T-cell (primary cell): ENCODE measurements around the gene VEGFA. TPM values are rescaled to one million over a fixed set of nuclear protein-coding genes. Genes with fewer than 3 reads are reported as not detected.

Source experiments
- ATAC-seq, 4 experiments: fragments of 200-7000 bp in 3 of 4; fragments of 150-1000 bp in 1 of 4; cut with Tn5 transposase; replicated peaks in 1 of 4; 1 replicate in 3 of 4; 2 replicates in 1 of 4; pipeline ENCODE4 v1.10.0; 2021; ENCODE audit warnings: moderate library complexity in 3 of 4, mild to moderate bottlenecking in 2 of 4, moderate number of reproducible peaks in 1 of 4
- CTCF ChIA-PET, 2 donors: fragments of 300-600 bp; sonication (Branson Sonifier 250); formaldehyde crosslinking; loops; one replicate each; lab custom pipeline; 2022; ENCODE audit warnings: antibody characterized with exemption in 2 of 2; lab: Charles Lee
- POLR2A ChIA-PET, 2 donors: fragments of 300-600 bp; sonication (Branson Sonifier 250); formaldehyde crosslinking; loops; one replicate each; lab custom pipeline; 2022; ENCODE audit warnings: antibody characterized with exemption in 2 of 2; lab: Charles Lee
- DNase-seq, 35 experiments: peaks; one replicate each; pipeline versions ENCODE4 v3.0.0 to v3.0.0-alpha.2; 2013 to 2023
- H3K27ac ChIP-seq: one replicate; pipeline ENCODE4 v1.5.1; 2013; ENCODE audit warnings: low read length
- H3K27me3 ChIP-seq, 2 experiments: replicated peaks in 1 of 2; 1 replicate in 1 of 2; 2 replicates in 1 of 2; pipeline versions ENCODE4 v1.6.1 to v1.7.0; 2013; ENCODE audit warnings: low read length in 1 of 2, mixed read lengths in 1 of 2; ENCODE audit not compliant: control insufficient read depth in 2 of 2, insufficient read depth in 2 of 2; ENCODE audit errors: extremely low read depth in 1 of 2
- H3K36me3 ChIP-seq, 2 donors: 1 replicate in 1 of 2; 2 replicates in 1 of 2; pipeline versions ENCODE4 v1.6.1 to v1.7.0; 2013; ENCODE audit warnings: low read length in 1 of 2; ENCODE audit not compliant: control insufficient read depth in 2 of 2, insufficient read depth in 1 of 2; ENCODE audit errors: extremely low read depth in 1 of 2
- H3K4me1 ChIP-seq, 2 experiments: 1 replicate in 1 of 2; 2 replicates in 1 of 2; pipeline versions ENCODE4 v1.6.1 to v1.7.0; 2013; ENCODE audit warnings: low read length in 2 of 2, mixed read lengths in 1 of 2; ENCODE audit not compliant: insufficient read depth in 2 of 2, control insufficient read depth in 1 of 2; ENCODE audit errors: extremely low read depth in 1 of 2
- H3K4me3 ChIP-seq, 2 donors: 1 replicate in 1 of 2; 2 replicates in 1 of 2; pipeline versions ENCODE4 v1.5.1 to v1.7.0; 2013; ENCODE audit warnings: mild to moderate bottlenecking in 2 of 2, low read length in 1 of 2, moderate library complexity in 1 of 2; ENCODE audit not compliant: control insufficient read depth in 1 of 2; ENCODE audit errors: extremely low read depth in 1 of 2
- H3K9me3 ChIP-seq: 2 replicates; pipeline ENCODE4 v1.7.0; 2013
- H3K27ac Mint-ChIP-seq, 2 donors: one replicate each; pipeline ENCODE4 v1.8.0; 2020 to 2021; ENCODE audit warnings: mild to moderate bottlenecking in 2 of 2, mixed read lengths in 2 of 2
- H3K27me3 Mint-ChIP-seq, 2 donors: one replicate each; pipeline ENCODE4 v1.8.0; 2021 to 2022; ENCODE audit warnings: mixed read lengths in 2 of 2
- H3K36me3 Mint-ChIP-seq: one replicate; pipeline ENCODE4 v1.8.0; 2021; ENCODE audit warnings: mixed read lengths
- H3K4me1 Mint-ChIP-seq, 3 donors: one replicate each; pipeline ENCODE4 v1.8.0; 2020 to 2022; ENCODE audit warnings: mixed read lengths in 3 of 3, mild to moderate bottlenecking in 1 of 3
- H3K4me3 Mint-ChIP-seq, 3 donors: one replicate each; pipeline ENCODE4 v1.8.0; 2020 to 2022; ENCODE audit warnings: mild to moderate bottlenecking in 3 of 3, mixed read lengths in 3 of 3, moderate library complexity in 3 of 3
- H3K9me3 Mint-ChIP-seq, 3 donors: one replicate each; pipeline ENCODE4 v1.8.0; 2020 to 2022; ENCODE audit warnings: mixed read lengths in 3 of 3
- WGBS: methylation state at CpG from one replicate; pipeline ENCODE4 v1.1.5; 2013; ENCODE audit warnings: missing lambda C conversion rate; ENCODE audit not compliant: insufficient coverage; 5-methylcytosine and 5-hydroxymethylcytosine counted together
- total RNA-seq, 35 experiments: library from RNA in 6 of 35; stranded (reverse) in 6 of 35; fragments of 120-200 nt in 1 of 35; gene quantifications; one replicate each; pipeline versions ENCODE4 v1.2.1 to v1.2.4 and lab custom pipeline; 2013 to 2026

VEGFA gene
- total RNA-seq (1 to 10 TPM; 1.1 to 8.9 (median 6.4) TPM), total RNA-seq (lab: John Stamatoyannopoulos, UW) (0.30 to 56.2 (median 3.0) reads per million in 29 experiments)
- total RNA-seq (2013) = 1.5 TPM

GRCh38 chr6:43769526-43770371, at the start of gene VEGFA:
VEGFA (plus strand) TSS chr6:43770211.
- CTCF ChIA-PET = interaction anchor here (0.6 to 4.4 kb wide), 18 partner anchors 15 to 450 kb away, joined by 3 to 27 read pairs (median 3); no protein-coding TSS in a partner anchor
- Histone ChIP-seq H3K27ac (no peak within 1 kb of the TSS), H3K4me1 (peaks cover 2 to 30% of the 10 kb centered on the region in 2 experiments), H3K9me3 (no peaks in the 10 kb centered on the region), H3K27me3 (peaks cover 0 to 62% of the 10 kb centered on the region in 2 experiments), H3K4me3 (peak within 1 kb of the TSS; percentile 49 to 88), H3K36me3 (no peaks in the 10 kb centered on the region)
- Mint-ChIP-seq H3K4me3 (peak within 1 kb of the TSS; percentile 86 to 92 (median 89)), H3K36me3 (no peaks in the 10 kb centered on the region), H3K4me1 (peaks cover 8 to 20% (median 15%) of the 10 kb centered on the region in 3 donors), H3K27me3 (peaks cover 16 to 27% of the 10 kb centered on the region in 2 donors), H3K27ac (peak within 1 kb of the TSS in 1 of 2 donors; percentile 9), H3K9me3 (no peaks in the 10 kb centered on the region)
- peak; percentile 66 to 93 (median 83) for DNase-seq
- peak; percentile 77 to 85 (median 81) for ATAC-seq
- WGBS = 0% methylated on average over 38 of the region's 62 CpGs
- POLR2A ChIA-PET = interaction anchor here (0.6 to 0.7 kb wide), 2 partner anchors 292 to 477 kb away, joined by 4 to 5 read pairs; partner anchors contain the start of genes HSP90AB1 (in 1 of the 2) and TJAP1 (in 1 of the 2)

- no CpG with 5 or more reads among the region's 4 CpGs for WGBS
- H3K4me3 Mint-ChIP-seq = no peak overlapping the region
- POLR2A ChIA-PET = no interaction called here
- H3K9me3 ChIP-seq = no peaks in the 10 kb centered on the region
- DNase-seq (no peak), ATAC-seq (no peak)
- peaks cover 15 to 25% of the 10 kb centered on the region in 2 experiments for H3K4me1 ChIP-seq
- peaks cover 0 to 22% of the 10 kb centered on the region in 2 experiments for H3K27me3 ChIP-seq
- H3K27me3 Mint-ChIP-seq = peaks cover 4 to 13% of the 10 kb centered on the region in 2 donors
- CTCF ChIA-PET = interaction anchor here in 1 of 2 donors (0.7 kb wide), 1 partner anchor 46 kb away, joined by 4 read pairs; no protein-coding TSS in a partner anchor
- H3K4me1 Mint-ChIP-seq = peaks cover 22 to 28% (median 24%) of the 10 kb centered on the region in 3 donors
- no peak overlapping the region for H3K27ac ChIP-seq
- H3K4me3 ChIP-seq = no peak overlapping the region
- H3K9me3 Mint-ChIP-seq = no peaks in the 10 kb centered on the region
- H3K36me3 ChIP-seq = no peaks in the 10 kb centered on the region
- H3K36me3 Mint-ChIP-seq = no peaks in the 10 kb centered on the region
- no peak overlapping the region for H3K27ac Mint-ChIP-seq
These were observed 49.0 kb upstream of the VEGFA start for GRCh38 chr6:43720999-43721398.

- Mint-ChIP-seq H3K9me3 (no peaks in the 10 kb centered on the region), H3K4me3 (no peak overlapping the region), H3K27me3 (peaks cover 4 to 7% of the 10 kb centered on the region in 2 donors), H3K36me3 (no peaks in the 10 kb centered on the region), H3K4me1 (peaks cover 22 to 37% (median 24%) of the 10 kb centered on the region in 3 donors), H3K27ac (no peak overlapping the region)
- Histone ChIP-seq H3K4me1 (peaks cover 15 to 27% of the 10 kb centered on the region in 2 experiments), H3K36me3 (no peaks in the 10 kb centered on the region), H3K4me3 (no peak overlapping the region), H3K27ac (no peak overlapping the region), H3K27me3 (peaks cover 0 to 14% of the 10 kb centered on the region in 2 experiments), H3K9me3 (no peaks in the 10 kb centered on the region)
- no peak for DNase-seq
- ChIA-PET POLR2A (no interaction called here), CTCF (no interaction called here)
- ATAC-seq = no peak
- WGBS = 69% methylated on average over 6 of the region's 10 CpGs
These were observed 47.0 kb upstream of the VEGFA start for GRCh38 chr6:43722920-43723545.

- peak; percentile 60 to 76 (median 65) for ATAC-seq
- Histone ChIP-seq H3K36me3 (no peaks in the 10 kb centered on the region), H3K27ac (no peak overlapping the region), H3K4me3 (no peak overlapping the region), H3K9me3 (no peaks in the 10 kb centered on the region), H3K27me3 (peaks cover 0 to 10% of the 10 kb centered on the region in 2 experiments), H3K4me1 (peaks cover 15 to 27% of the 10 kb centered on the region in 2 experiments)
- peak; percentile 24 to 82 (median 61) for DNase-seq
- H3K27me3 Mint-ChIP-seq = peaks cover 0 to 4% of the 10 kb centered on the region in 2 donors
- 68% methylated on average over 5 of the region's 9 CpGs for WGBS
- peak overlapping the region in 1 of 3 donors; percentile 63 for H3K4me3 Mint-ChIP-seq
- no peaks in the 10 kb centered on the region for H3K36me3 Mint-ChIP-seq
- H3K4me1 Mint-ChIP-seq = peaks cover 22 to 37% (median 24%) of the 10 kb centered on the region in 3 donors
- no peaks in the 10 kb centered on the region for H3K9me3 Mint-ChIP-seq
- CTCF ChIA-PET = interaction anchor here (0.7 to 2.0 kb wide), 5 partner anchors 36 to 355 kb away, joined by 3 to 25 read pairs (median 9); partner anchors contain the start of gene MRPS18A (in 1 of the 2)
- H3K27ac Mint-ChIP-seq = no peak overlapping the region
- POLR2A ChIA-PET = no interaction called here
These were observed 46.2 kb upstream of the VEGFA start for GRCh38 chr6:43723737-43724295.

GRCh38 chr6:43724354-43724753, 45.7 kb upstream of the VEGFA start:
- WGBS = no CpG with 5 or more reads among the region's 2 CpGs
- DNase-seq = peak in 1 of 35 experiments; percentile 10
- H3K9me3 Mint-ChIP-seq = no peaks in the 10 kb centered on the region
- H3K4me3 ChIP-seq = no peak overlapping the region
- H3K27ac ChIP-seq = no peak overlapping the region
- H3K27me3 Mint-ChIP-seq = peaks cover 0 to 4% of the 10 kb centered on the region in 2 donors
- no peaks in the 10 kb centered on the region for H3K36me3 ChIP-seq
- no peaks in the 10 kb centered on the region for H3K36me3 Mint-ChIP-seq
- peaks cover 15 to 27% of the 10 kb centered on the region in 2 experiments for H3K4me1 ChIP-seq
- H3K4me1 Mint-ChIP-seq = peaks cover 22 to 37% (median 24%) of the 10 kb centered on the region in 3 donors
- ChIA-PET POLR2A (interaction anchor here in 1 of 2 donors (0.6 kb wide), 1 partner anchor 1719 kb away, joined by 7 read pairs; no protein-coding TSS in a partner anchor), CTCF (interaction anchor here (0.7 to 2.0 kb wide), 5 partner anchors 37 to 355 kb away, joined by 3 to 25 read pairs (median 9); partner anchors contain the start of gene MRPS18A (in 1 of the 2))
- peak overlapping the region in 1 of 3 donors; percentile 63 for H3K4me3 Mint-ChIP-seq
- ATAC-seq = no peak
- peaks cover 0 to 8% of the 10 kb centered on the region in 2 experiments for H3K27me3 ChIP-seq
- peak overlapping the region; percentile 52 to 86 for H3K27ac Mint-ChIP-seq
- H3K9me3 ChIP-seq = no peaks in the 10 kb centered on the region
